CD4-positive, alpha-beta T cell treated with Interleukin-17A for 4 hours (primary cell): ENCODE measurements around the gene FRYL.
"Not testable (repeated sequence)": the region's sequence is repeated elsewhere in the genome, so short reads cannot be mapped to it uniquely, and the experiment has no call there.

Source experiments
- DNase-seq: peaks from one replicate; pipeline ENCODE4 v3.0.0-alpha.2; 2020; ENCODE audit warnings: mixed read lengths

Gene FRYL

DNA sequence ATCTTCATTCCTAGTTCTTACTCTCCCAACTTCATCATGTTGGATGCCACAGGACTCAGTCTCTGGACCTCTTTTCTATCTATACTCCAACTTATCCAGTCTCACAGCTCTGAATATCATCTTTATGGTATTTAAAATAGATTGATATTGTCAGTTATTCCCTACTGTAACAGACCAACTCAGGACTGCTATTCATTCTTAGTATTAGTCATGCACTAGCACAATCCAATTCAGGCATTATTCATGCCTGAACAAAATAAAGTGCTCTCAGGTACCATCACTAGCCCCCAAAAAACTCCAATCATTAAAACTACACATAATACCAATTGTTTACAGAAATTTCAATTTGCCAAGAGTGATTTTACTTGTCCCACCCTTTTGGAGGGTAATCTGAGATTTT lies 37.7 kb downstream of the FRYL start:
- no peak for DNase-seq

- DNase-seq = no peak
These were observed 40.5 kb downstream of the FRYL start for GRCh38 chr4:48739560-48740019.

DNA sequence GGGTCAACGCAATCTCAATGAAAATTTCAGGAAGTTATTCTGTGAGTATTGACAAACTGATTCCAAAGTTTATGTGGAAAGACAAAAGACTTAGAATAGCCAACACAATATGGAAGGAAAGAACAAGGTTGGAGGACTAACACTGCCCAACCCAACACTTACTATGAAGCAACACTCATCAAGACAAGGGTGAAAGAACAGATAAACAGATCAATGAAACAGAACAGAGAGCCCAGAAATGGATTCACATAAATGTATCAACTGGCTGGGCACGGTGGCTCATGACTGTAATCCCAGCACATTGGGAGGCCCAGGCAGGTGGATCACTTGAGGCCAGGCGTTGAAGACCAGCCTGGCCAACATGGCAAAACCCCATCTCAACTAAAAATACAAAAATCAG lies 41.2 kb downstream of the FRYL start:
- DNase-seq = no peak

GRCh38 chr4:48728906-48729496 lies 51.1 kb downstream of the FRYL start:
- peak; percentile 43 for DNase-seq

- no peak for DNase-seq
These were observed 52.2 kb downstream of the FRYL start for GRCh38 chr4:48727666-48728459.

GRCh38 chr4:48725414-48725813 lies 54.7 kb downstream of the FRYL start:
- DNase-seq = no peak

GRCh38 chr4:48722509-48723446 lies 57.3 kb downstream of the FRYL start:
- DNase-seq = no peak

DNA sequence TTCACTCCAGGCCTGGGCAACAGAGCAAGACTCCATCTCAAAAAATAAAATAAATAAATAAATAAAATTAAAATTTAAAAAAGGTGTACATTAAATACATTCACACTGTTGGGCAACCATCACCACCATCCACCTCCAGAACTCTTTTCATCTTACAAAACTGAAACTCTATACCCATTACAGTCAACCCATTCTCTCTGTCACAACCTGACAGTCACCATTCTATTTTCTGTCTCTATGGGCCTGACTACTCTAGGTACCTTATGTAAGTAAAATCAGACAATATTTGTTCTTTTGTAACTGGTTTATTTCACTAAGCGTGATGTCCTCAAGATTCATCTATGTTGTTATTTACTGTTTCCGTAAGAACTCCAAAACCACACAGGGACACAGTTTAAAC lies 59.6 kb downstream of the FRYL start:
- DNase-seq = no peak

GRCh38 chr4:48718818-48719465 lies 61.1 kb downstream of the FRYL start:
- no peak for DNase-seq

GRCh38 chr4:48716285-48716684 lies 63.8 kb downstream of the FRYL start:
- not testable (repeated sequence) for DNase-seq

DNA sequence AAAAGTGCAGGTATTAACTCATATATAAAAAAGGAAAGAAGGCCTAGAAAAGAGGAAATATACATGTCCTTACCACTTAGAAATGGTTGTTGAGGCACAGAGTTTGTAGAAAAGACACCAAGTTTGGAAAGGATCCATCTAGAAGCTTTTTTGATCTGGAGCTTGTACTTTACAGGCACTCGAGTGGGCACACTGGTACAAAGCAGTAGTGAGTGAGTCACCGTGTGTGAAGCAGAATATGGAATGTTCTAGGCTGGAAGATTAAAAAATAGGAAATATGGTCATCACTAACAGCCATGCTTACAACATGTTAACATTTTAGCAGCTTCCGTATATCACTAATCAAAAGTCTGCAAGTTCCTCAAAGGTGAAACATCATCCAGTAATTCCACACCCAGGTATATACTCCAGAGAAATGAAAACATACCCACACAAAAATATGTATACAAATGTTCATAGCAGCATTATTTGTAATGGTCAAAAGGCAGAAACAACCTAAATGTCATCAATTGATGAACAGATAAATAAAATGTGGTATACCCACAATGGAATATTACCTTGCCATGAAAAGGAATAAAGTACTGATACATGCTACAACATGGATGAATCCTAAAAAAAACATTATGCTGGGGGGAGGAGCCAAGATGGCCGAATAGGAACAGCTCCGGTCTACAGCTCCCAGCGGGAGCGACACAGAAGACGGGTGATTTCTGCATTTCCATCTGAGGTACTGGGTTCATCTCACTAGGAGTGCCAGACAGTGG lies 69.5 kb downstream of the FRYL start:
- DNase-seq = no peak

- DNase-seq = no peak
These were observed 70.2 kb downstream of the FRYL start for GRCh38 chr4:48709901-48710300.

DNA sequence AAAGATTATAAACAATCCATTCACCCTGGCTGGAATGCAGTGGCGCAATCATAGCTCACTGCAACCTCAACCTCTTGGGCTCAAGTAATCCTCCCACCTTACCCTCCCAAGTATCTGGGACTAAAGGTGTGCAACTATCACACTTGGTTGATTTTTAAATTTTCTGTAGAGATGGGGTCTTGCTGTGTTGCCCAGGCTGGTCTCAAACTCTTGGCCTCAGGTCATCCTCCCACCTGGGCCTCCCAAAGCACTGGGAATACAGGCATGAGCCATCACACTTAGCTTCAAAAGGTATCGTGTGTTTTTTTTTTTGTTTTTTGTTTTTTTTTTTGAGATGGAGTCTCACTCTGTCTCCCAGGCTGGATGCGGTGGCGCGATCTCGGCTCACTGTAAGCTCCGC lies 71.5 kb downstream of the FRYL start:
- no peak for DNase-seq

DNA sequence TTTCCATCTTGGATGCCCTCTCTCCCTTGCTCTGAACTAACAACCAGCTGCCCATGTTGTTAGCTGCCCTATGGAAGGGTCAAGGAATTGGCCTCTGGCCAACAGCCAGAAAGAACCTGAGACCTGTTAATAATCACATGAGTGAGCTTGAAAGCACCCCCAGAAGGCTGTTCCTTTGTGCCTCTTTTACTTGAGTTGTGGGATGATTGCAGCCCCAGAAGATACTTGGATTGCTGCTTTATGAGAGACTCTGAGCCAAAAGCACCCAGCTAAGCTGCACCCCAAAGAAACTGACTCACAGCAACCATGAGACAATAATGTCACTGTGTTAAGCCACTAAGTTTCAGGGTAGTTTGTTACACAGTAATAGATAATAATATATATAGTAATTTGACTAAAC lies 73.3 kb downstream of the FRYL start:
- DNase-seq = no peak

DNA sequence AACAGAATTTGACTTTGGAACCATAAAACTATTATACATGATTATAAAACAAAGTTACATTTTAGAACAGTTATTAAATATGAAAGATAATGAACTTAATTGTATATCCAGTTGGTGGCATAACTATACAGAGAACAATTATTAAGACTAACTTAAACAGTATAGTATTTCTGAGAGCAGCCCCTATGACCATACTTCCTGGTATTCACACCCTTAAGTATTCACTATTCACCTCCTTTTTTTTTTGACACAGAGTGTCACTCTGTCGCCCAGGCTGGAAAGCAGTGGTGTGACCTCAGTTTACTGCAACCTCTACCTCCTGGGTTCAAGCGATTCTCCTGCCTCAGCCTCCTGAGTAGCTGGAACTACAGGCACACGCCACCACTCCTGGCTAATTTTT lies 74.5 kb downstream of the FRYL start:
- no peak for DNase-seq

DNA sequence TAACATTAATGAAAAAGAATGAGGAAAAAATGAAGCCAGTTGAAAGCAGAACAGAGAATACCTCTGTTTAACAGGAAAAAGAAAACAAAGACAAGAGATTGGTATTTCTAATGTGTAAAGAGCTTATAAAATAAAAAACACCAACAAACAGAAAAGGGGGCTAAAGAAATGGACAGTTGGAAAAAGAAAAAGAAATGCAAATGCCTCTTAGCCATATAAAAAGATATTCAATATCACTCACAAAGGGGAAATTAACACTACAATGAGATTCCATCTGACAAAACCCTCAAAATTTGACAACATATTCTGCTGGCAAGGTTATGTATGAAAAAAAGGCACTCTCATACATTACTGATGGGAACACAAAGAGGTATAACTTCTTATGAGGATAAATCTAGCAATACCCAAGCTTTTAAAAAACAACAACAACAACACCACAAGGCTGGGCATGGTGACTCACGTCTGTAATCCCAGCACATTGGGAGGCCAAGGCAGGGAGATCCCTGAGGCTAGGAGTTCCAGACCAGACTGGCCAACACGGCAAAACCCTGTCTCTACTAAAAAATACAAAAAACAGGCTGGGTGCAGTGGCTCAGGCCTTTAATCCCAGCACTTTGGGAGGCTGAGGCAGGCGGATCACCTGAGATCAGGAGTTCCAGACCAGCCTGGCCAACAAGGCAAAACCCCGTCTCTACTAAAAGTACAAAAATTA lies 75.8 kb downstream of the FRYL start:
- DNase-seq = no peak

DNA sequence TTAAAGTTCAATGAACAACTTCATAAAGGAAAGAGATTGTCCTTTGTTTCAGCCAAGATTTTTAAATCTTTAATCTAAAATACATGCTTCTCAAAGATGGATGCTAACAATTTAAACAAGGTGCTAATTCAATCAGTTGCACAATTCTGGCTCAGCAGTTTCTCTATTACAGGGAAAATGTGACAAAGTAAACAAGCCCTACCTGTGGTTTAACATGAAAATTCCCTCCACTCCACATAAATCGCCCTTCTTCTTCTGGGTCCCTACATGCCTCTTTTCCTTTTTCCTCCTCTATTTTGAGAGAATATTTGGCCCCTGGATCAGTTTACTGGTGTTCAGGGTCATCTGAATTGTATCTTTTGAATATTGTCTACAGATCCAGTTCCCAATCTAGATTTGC lies 80.6 kb downstream of the FRYL start:
- no peak for DNase-seq

- peak; percentile 26 for DNase-seq
These were observed 81.8 kb downstream of the FRYL start for GRCh38 chr4:48698029-48698971.

- DNase-seq = not testable (repeated sequence)
These were observed 82.6 kb downstream of the FRYL start for GRCh38 chr4:48697516-48697915.

- no peak for DNase-seq
These were observed 85.3 kb downstream of the FRYL start for GRCh38 chr4:48694824-48695223.
